ENCODE data around the gene FAM149A. TPM values are rescaled to one million over a fixed set of nuclear protein-coding genes. Genes with fewer than 3 reads are reported as not detected.

FAM149A gene
- polyA plus RNA-seq, 3 donors = not detected

GRCh38 chr4:186074189-186074588 lies 30.3 kb upstream of the FAM149A start:
- H4K20me1 ChIP-seq (ENCODE audit: insufficient read depth, low read length) = no peaks in the 10 kb centered on the region
- Mint-ChIP-seq H3K27ac (no peak overlapping the region), H3K36me3 (no peaks in the 10 kb centered on the region), H3K4me1 (peaks cover 7% of the 10 kb centered on the region), H3K27me3 (ENCODE audit: low read depth in 3 of 3) (peaks cover 0 to under 1% (median 0%) of the 10 kb centered on the region in 3 donors), H3K4me3 (no peak overlapping the region), H3K9me3 (peaks cover 0 to 3% (median 0%) of the 10 kb centered on the region in 7 donors)
- TF ChIP-seq CTCF (IDR thresholded peaks at IDR 0.05) = no peak
- H3K4me3 ChIP-seq (replicated peaks in 1 of 3; ENCODE audit: low read depth in 2 of 3, low read length in 3 of 3) = no peak overlapping the region
- H3K36me3 ChIP-seq (replicated peaks in 1 of 2; ENCODE audit: control insufficient read depth in 1 of 2, insufficient read depth in 2 of 2, low read length in 2 of 2) = no peaks in the 10 kb centered on the region
- DNase-seq = no peak
- WGBS (ENCODE audit: insufficient coverage) = 77% methylated on average over 4 of the region's 7 CpGs
- H3K79me2 ChIP-seq (ENCODE audit: insufficient read depth, low read length) = no peaks in the 10 kb centered on the region
- H3K27me3 ChIP-seq (ENCODE audit: control insufficient read depth in 2 of 2, insufficient read depth in 2 of 2, low read length in 2 of 2) = no peaks in the 10 kb centered on the region
- no peak overlapping the region for H3K9ac ChIP-seq (ENCODE audit: insufficient read depth, low read length, poor library complexity, severe bottlenecking)
- H2AFZ ChIP-seq (ENCODE audit: insufficient read depth, low read depth, low read length, poor library complexity, severe bottlenecking) = no peak overlapping the region
- H3K9me3 ChIP-seq (replicated peaks in 1 of 2; ENCODE audit: control insufficient read depth in 1 of 2, insufficient read depth in 1 of 2, low read length in 2 of 2) = no peaks in the 10 kb centered on the region
- H3K27ac ChIP-seq (ENCODE audit: low read depth in 1 of 2, low read length in 2 of 2) = no peak overlapping the region
- H3K4me1 ChIP-seq (ENCODE audit: control insufficient read depth in 1 of 2, insufficient read depth in 2 of 2, low read length in 2 of 2) = peaks cover under 1 to 4% of the 10 kb centered on the region in 2 donors
- intact Hi-C loops (cut with micrococcal nuclease) = no loop called here
- no peak overlapping the region for H3K4me2 ChIP-seq (replicated peaks; ENCODE audit: extremely low read depth, low read length, poor library complexity, severe bottlenecking)

- H3K36me3 ChIP-seq (replicated peaks in 1 of 2; ENCODE audit: control insufficient read depth in 1 of 2, insufficient read depth in 2 of 2, low read length in 2 of 2) = no peaks in the 10 kb centered on the region
- H3K36me3 Mint-ChIP-seq = no peaks in the 10 kb centered on the region
- peaks cover 2% of the 10 kb centered on the region for H3K4me1 Mint-ChIP-seq
- no peak overlapping the region for H3K4me2 ChIP-seq (replicated peaks; ENCODE audit: extremely low read depth, low read length, poor library complexity, severe bottlenecking)
- no peak overlapping the region for H3K27ac Mint-ChIP-seq
- no peak overlapping the region for H2AFZ ChIP-seq (ENCODE audit: insufficient read depth, low read depth, low read length, poor library complexity, severe bottlenecking)
- TF ChIP-seq CTCF (IDR thresholded peaks at IDR 0.05) = no peak
- WGBS (ENCODE audit: insufficient coverage) = 70% methylated on average over 3 of the region's 11 CpGs
- no peak overlapping the region for H3K9ac ChIP-seq (ENCODE audit: insufficient read depth, low read length, poor library complexity, severe bottlenecking)
- no peak for DNase-seq
- H3K4me3 Mint-ChIP-seq = no peak overlapping the region
- no peaks in the 10 kb centered on the region for H3K9me3 ChIP-seq (replicated peaks in 1 of 2; ENCODE audit: control insufficient read depth in 1 of 2, insufficient read depth in 1 of 2, low read length in 2 of 2)
- no peaks in the 10 kb centered on the region for H3K27me3 ChIP-seq (ENCODE audit: control insufficient read depth in 2 of 2, insufficient read depth in 2 of 2, low read length in 2 of 2)
- H3K27ac ChIP-seq (ENCODE audit: low read depth in 1 of 2, low read length in 2 of 2) = no peak overlapping the region
- no peak overlapping the region for H3K4me3 ChIP-seq (replicated peaks in 1 of 3; ENCODE audit: low read depth in 2 of 3, low read length in 3 of 3)
- H3K27me3 Mint-ChIP-seq (ENCODE audit: low read depth in 3 of 3) = peaks cover 0 to 5% (median 2%) of the 10 kb centered on the region in 3 donors
- H3K79me2 ChIP-seq (ENCODE audit: insufficient read depth, low read length) = no peaks in the 10 kb centered on the region
- no peaks in the 10 kb centered on the region for H4K20me1 ChIP-seq (ENCODE audit: insufficient read depth, low read length)
- H3K9me3 Mint-ChIP-seq = no peaks in the 10 kb centered on the region
- intact Hi-C loops (cut with micrococcal nuclease) = no loop called here
- no peaks in the 10 kb centered on the region for H3K4me1 ChIP-seq (ENCODE audit: control insufficient read depth in 1 of 2, insufficient read depth in 2 of 2, low read length in 2 of 2)
Observed at GRCh38 chr4:186078981-186079638, 25.4 kb upstream of the FAM149A start.
